Neural cell (in vitro differentiated cells): ENCODE data around the gene CXADR. TPM values are rescaled to one million over a fixed set of nuclear protein-coding genes. Genes with fewer than 3 reads are reported as not detected.

ENCODE experiments used
- H2AFZ ChIP-seq: fragments of 200-600, 300-800 bp; sonication (generic), shearing (Covaris generic); 2 replicates; pipeline ENCODE4 v1.6.0; 2014; ENCODE audit warnings: low read depth, mild to moderate bottlenecking, antibody characterized with exemption, low read length, moderate library complexity
- H3F3A ChIP-seq: fragments of 200-600 bp; shearing (Covaris generic); 2 replicates; pipeline ENCODE4 v1.6.1; 2016; ENCODE audit warnings: mild to moderate bottlenecking, moderate library complexity, mixed read lengths, antibody characterized with exemption, low read length; ENCODE audit not compliant: insufficient read depth, poor library complexity, severe bottlenecking
- H3K27ac ChIP-seq: fragments of 200-600, 300-800 bp; sonication (generic), shearing (Covaris generic); 2 replicates; pipeline ENCODE4 v1.5.1; 2014; ENCODE audit warnings: mild to moderate bottlenecking, low read length, moderate library complexity
- H3K27me3 ChIP-seq: fragments of 300-800, 200-600 bp; sonication (generic), shearing (Covaris generic); 2 replicates; pipeline ENCODE4 v1.6.0; 2014; ENCODE audit warnings: mild to moderate bottlenecking, low read depth, low read length, moderate library complexity; ENCODE audit not compliant: insufficient read depth
- H3K36me3 ChIP-seq: fragments of 300-800, 200-600 bp; sonication (generic), shearing (Covaris generic); 2 replicates; pipeline ENCODE4 v1.5.1; 2014; ENCODE audit warnings: mild to moderate bottlenecking, antibody characterized with exemption, low read length, moderate library complexity; ENCODE audit not compliant: insufficient read depth
- H3K4me2 ChIP-seq: fragments of 300-800, 200-600 bp; sonication (generic), shearing (Covaris generic); 2 replicates; pipeline ENCODE4 v1.6.0; 2014; ENCODE audit warnings: mild to moderate bottlenecking, low read length
- H3K4me3 ChIP-seq: fragments of 300-800, 200-600 bp; sonication (generic), shearing (Covaris generic); 2 replicates; pipeline ENCODE4 v1.5.1; 2014; ENCODE audit warnings: mild to moderate bottlenecking, low read length, moderate library complexity
- H3K79me2 ChIP-seq: fragments of 200-600 bp; shearing (Covaris generic); replicated peaks from 2 replicates; pipeline ENCODE4 v1.6.0; 2014; ENCODE audit warnings: mild to moderate bottlenecking, low read length, moderate library complexity; ENCODE audit not compliant: insufficient read depth
- H3K9ac ChIP-seq: fragments of 300-800, 200-600 bp; sonication (generic), shearing (Covaris generic); 2 replicates; pipeline ENCODE4 v1.6.1; 2016; ENCODE audit warnings: mild to moderate bottlenecking, low read length, mixed read lengths
- H3K9me2 ChIP-seq: fragments of 200-600 bp; shearing (Covaris generic); 2 replicates; pipeline ENCODE4 v1.6.1; 2016; ENCODE audit warnings: mild to moderate bottlenecking, low read length, mixed read lengths; ENCODE audit not compliant: insufficient read depth
- H3K9me3 ChIP-seq: fragments of 200-600, 300-800 bp; sonication (generic), shearing (Covaris generic); 2 replicates; pipeline ENCODE4 v1.6.1; 2016; ENCODE audit warnings: mild to moderate bottlenecking, mixed run types, low read length, moderate library complexity, mixed read lengths
- H4K20me1 ChIP-seq: fragments of 200-600 bp; shearing (Covaris generic); 2 replicates; pipeline ENCODE4 v1.6.1; 2016; ENCODE audit warnings: mild to moderate bottlenecking, mixed run types; ENCODE audit not compliant: insufficient read depth
- CTCF ChIP-seq: fragments of 450-650 bp; IDR thresholded peaks from 2 replicates; pipeline ENCODE4 v1.5.1; 2014; ENCODE audit warnings: antibody characterized with exemption, mild to moderate bottlenecking, moderate library complexity; ENCODE audit not compliant: poor library complexity, severe bottlenecking
- EP300 ChIP-seq: fragments of 450-650 bp; conservative IDR thresholded peaks from 2 replicates; pipeline ENCODE4 v1.6.1; 2014; ENCODE audit warnings: antibody characterized with exemption, mild to moderate bottlenecking, moderate library complexity; ENCODE audit not compliant: poor library complexity, severe bottlenecking
- EZH2 ChIP-seq: fragments of 200-600, 300-800 bp; shearing (Covaris generic), sonication (generic); IDR thresholded peaks from 2 replicates; pipeline ENCODE4 v1.6.1; 2014; ENCODE audit warnings: antibody characterized with exemption, low read length, borderline replicate concordance, mild to moderate bottlenecking; ENCODE audit not compliant: insufficient read depth, poor library complexity, severe bottlenecking
- MXI1 ChIP-seq: fragments of 450-650 bp; conservative IDR thresholded peaks from 2 replicates; pipeline ENCODE4 v1.6.1; 2014; ENCODE audit warnings: antibody characterized with exemption, mild to moderate bottlenecking; ENCODE audit not compliant: poor library complexity, severe bottlenecking
- POLR2AphosphoS5 ChIP-seq: IDR thresholded peaks from 2 replicates; pipeline ENCODE4 v1.6.1; 2012
- RAD21 ChIP-seq: fragments of 450-650 bp; conservative IDR thresholded peaks from 2 replicates; pipeline ENCODE4 v1.6.1; 2014; ENCODE audit warnings: antibody characterized with exemption, mild to moderate bottlenecking, moderate library complexity
- SMC3 ChIP-seq: fragments of 450-650 bp; conservative IDR thresholded peaks from 2 replicates; pipeline ENCODE4 v1.6.1; 2014; ENCODE audit warnings: antibody characterized with exemption, mild to moderate bottlenecking, moderate library complexity; ENCODE audit not compliant: poor library complexity
- TAF1 ChIP-seq: IDR thresholded peaks from 2 replicates; pipeline ENCODE4 v1.6.1; 2012; ENCODE audit warnings: low read depth
- polyA plus RNA-seq: library from polyadenylated mRNA; depleted of rRNA; stranded (reverse); fragments of >200 nt; gene quantifications from 2 replicates; pipeline ENCODE4 v1.2.3, GENCODE V29; 2014
- TF ChIP-seq, protein P1 (sequence below): IDR thresholded peaks from 2 replicates; pipeline ENCODE4 v1.6.1; 2012; ENCODE audit warnings: borderline replicate concordance

The CXADR gene
- polyA plus RNA-seq, 1 donor from 2014 or later, result 175 TPM

DNA sequence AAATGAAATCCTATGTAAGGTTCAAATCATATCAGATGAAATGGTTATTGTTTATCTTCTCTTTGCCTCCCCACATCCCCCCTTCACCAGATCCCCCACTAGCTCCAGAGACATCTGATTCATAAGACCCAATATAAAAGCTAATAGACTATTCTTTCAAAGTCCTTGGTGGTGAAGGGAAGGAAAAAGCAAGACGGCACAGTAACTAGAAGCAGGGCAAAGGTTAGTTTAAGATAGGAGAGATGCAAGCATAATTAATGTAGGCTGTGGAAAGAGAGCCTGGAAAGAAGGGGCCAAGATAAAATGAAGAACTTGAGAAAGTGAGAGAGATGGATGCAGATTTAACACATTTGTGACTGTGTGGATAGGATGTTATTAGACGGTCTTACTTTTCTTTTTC, 66.0 kb downstream of the CXADR start:
- Histone ChIP-seq H3K9me2 (no peaks in the 10 kb centered on the region), H3K36me3 (no peaks in the 10 kb centered on the region), H3K9me3 (no peaks in the 10 kb centered on the region), H3K4me3 (no peak overlapping the region), H2AFZ (no peak overlapping the region), H3K27me3 (no peaks in the 10 kb centered on the region), H3K27ac (no peak overlapping the region), H4K20me1 (no peaks in the 10 kb centered on the region), H3K4me2 (no peak overlapping the region), H3K79me2 (no peaks in the 10 kb centered on the region), H3K9ac (no peak overlapping the region), H3F3A (no peaks in the 10 kb centered on the region)
- TF ChIP-seq POLR2AphosphoS5 (no peak), EZH2 (no peak), CTCF (no peak)

- Histone ChIP-seq H3K36me3 (no peaks in the 10 kb centered on the region), H4K20me1 (no peaks in the 10 kb centered on the region), H3K9me3 (no peaks in the 10 kb centered on the region), H2AFZ (no peak overlapping the region), H3K79me2 (no peaks in the 10 kb centered on the region), H3K4me3 (no peak overlapping the region), H3K9me2 (no peaks in the 10 kb centered on the region), H3K27me3 (no peaks in the 10 kb centered on the region), H3K4me2 (no peak overlapping the region), H3K27ac (no peak overlapping the region), H3F3A (no peaks in the 10 kb centered on the region), H3K9ac (no peak overlapping the region)
- TF ChIP-seq TAF1 (no peak), EP300 (no peak), CTCF (no peak), EZH2 (no peak), RAD21 (no peak), POLR2AphosphoS5 (no peak), SMC3 (no peak), MXI1 (no peak)
- TF ChIP-seq, protein P1, sequence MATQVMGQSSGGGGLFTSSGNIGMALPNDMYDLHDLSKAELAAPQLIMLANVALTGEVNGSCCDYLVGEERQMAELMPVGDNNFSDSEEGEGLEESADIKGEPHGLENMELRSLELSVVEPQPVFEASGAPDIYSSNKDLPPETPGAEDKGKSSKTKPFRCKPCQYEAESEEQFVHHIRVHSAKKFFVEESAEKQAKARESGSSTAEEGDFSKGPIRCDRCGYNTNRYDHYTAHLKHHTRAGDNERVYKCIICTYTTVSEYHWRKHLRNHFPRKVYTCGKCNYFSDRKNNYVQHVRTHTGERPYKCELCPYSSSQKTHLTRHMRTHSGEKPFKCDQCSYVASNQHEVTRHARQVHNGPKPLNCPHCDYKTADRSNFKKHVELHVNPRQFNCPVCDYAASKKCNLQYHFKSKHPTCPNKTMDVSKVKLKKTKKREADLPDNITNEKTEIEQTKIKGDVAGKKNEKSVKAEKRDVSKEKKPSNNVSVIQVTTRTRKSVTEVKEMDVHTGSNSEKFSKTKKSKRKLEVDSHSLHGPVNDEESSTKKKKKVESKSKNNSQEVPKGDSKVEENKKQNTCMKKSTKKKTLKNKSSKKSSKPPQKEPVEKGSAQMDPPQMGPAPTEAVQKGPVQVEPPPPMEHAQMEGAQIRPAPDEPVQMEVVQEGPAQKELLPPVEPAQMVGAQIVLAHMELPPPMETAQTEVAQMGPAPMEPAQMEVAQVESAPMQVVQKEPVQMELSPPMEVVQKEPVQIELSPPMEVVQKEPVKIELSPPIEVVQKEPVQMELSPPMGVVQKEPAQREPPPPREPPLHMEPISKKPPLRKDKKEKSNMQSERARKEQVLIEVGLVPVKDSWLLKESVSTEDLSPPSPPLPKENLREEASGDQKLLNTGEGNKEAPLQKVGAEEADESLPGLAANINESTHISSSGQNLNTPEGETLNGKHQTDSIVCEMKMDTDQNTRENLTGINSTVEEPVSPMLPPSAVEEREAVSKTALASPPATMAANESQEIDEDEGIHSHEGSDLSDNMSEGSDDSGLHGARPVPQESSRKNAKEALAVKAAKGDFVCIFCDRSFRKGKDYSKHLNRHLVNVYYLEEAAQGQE, result no peak
These were observed 67.5 kb downstream of the CXADR start for GRCh38 chr21:17580319-17580718.
